Upper lobe of right lung (tissue), 1 donor: ENCODE measurements around the gene OTUD7B. TPM values are rescaled to one million over a fixed set of nuclear protein-coding genes. Genes with fewer than 3 reads are reported as not detected.
"Not testable (repeated sequence)": the region's sequence is repeated elsewhere in the genome, so short reads cannot be mapped to it uniquely, and the experiment has no call there.

Experiments
- ATAC-seq: fragments of 200-7000 bp; cut with Tn5 transposase; one replicate; pipeline ENCODE4 v1.9.1; 2020; ENCODE audit warnings: mild to moderate bottlenecking, moderate library complexity
- DNase-seq: peaks from one replicate; pipeline ENCODE4 v3.0.0-alpha.2; 2020
- H3K27ac ChIP-seq: fragments of 200-600 bp; one replicate; pipeline ENCODE4 v1.8.0; 2022
- H3K27me3 ChIP-seq: fragments of 200-600 bp; one replicate; pipeline ENCODE4 v1.8.0; 2022; ENCODE audit warnings: mild to moderate bottlenecking
- H3K36me3 ChIP-seq: fragments of 200-600 bp; one replicate; pipeline ENCODE4 v1.8.0; 2022
- H3K4me1 ChIP-seq: fragments of 200-600 bp; one replicate; pipeline ENCODE4 v1.8.0; 2022
- H3K4me3 ChIP-seq: fragments of 200-600 bp; one replicate; pipeline ENCODE4 v1.8.0; 2022; ENCODE audit warnings: mild to moderate bottlenecking
- H3K9me3 ChIP-seq: fragments of 200-600 bp; one replicate; pipeline ENCODE4 v1.8.0; 2022
- intact Hi-C: fragments of 100-400 bp; cut with DNase I; formaldehyde crosslinking; loops from one replicate; pipeline ENCODE4 v1.11.0; 2022
- total RNA-seq: library from RNA; stranded (reverse); fragmentation: NEBNext Ultra II Directional; extraction: Animal tissue kit (Norgen Biotek cat#: 25700); gene quantifications from one replicate; pipeline ENCODE4 v1.2.1, GENCODE V29; 2021
- TF ChIP-seq, protein P1 (sequence below): fragments of 200-600 bp; IDR thresholded peaks from one replicate; pipeline ENCODE4 v1.8.0; 2022; ENCODE audit warnings: antibody characterized with exemption
- donor health status: DM: no; HTN: yes; CAD: no; lungs with severe emphysema.

The OTUD7B gene
- total RNA-seq, 1 donor from 2014 or later, result 35.3 TPM

DNA sequence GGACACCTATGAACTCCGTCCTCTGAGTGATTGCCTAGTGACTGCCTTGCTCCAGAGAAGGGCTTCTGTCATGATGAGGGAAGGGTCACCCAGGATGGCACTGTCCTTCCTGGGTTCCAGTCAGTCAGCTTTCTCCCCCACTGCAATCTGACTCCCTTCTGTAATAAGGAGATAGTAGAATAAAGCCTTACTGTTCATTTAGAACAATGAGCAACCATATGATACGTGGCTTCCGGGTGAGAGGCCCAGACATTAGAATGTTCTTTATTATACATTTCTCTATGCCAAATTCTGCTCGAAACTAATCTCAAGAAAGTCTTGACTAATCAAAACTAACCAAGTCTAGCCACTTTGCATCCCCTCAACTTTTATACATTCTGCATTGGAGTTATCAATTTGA is 65.3 kb downstream of the OTUD7B start:
- Histone ChIP-seq H3K36me3 (peaks cover 63% of the 10 kb centered on the region), H3K27me3 (no peaks in the 10 kb centered on the region), H3K9me3 (no peaks in the 10 kb centered on the region), H3K4me1 (no peaks in the 10 kb centered on the region), H3K4me3 (no peak overlapping the region), H3K27ac (no peak overlapping the region)
- TF ChIP-seq, protein P1, sequence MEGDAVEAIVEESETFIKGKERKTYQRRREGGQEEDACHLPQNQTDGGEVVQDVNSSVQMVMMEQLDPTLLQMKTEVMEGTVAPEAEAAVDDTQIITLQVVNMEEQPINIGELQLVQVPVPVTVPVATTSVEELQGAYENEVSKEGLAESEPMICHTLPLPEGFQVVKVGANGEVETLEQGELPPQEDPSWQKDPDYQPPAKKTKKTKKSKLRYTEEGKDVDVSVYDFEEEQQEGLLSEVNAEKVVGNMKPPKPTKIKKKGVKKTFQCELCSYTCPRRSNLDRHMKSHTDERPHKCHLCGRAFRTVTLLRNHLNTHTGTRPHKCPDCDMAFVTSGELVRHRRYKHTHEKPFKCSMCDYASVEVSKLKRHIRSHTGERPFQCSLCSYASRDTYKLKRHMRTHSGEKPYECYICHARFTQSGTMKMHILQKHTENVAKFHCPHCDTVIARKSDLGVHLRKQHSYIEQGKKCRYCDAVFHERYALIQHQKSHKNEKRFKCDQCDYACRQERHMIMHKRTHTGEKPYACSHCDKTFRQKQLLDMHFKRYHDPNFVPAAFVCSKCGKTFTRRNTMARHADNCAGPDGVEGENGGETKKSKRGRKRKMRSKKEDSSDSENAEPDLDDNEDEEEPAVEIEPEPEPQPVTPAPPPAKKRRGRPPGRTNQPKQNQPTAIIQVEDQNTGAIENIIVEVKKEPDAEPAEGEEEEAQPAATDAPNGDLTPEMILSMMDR, result no peak
- no peak for DNase-seq
- intact Hi-C loops, result no loop called here
- ATAC-seq, result no peak

- no peak overlapping the region for H3K4me3 ChIP-seq
- H3K4me1 ChIP-seq, result peaks cover 16% of the 10 kb centered on the region
- no peaks in the 10 kb centered on the region for H3K9me3 ChIP-seq
- no peaks in the 10 kb centered on the region for H3K27me3 ChIP-seq
- intact Hi-C loops, result no loop called here
- H3K27ac ChIP-seq, result peak overlapping the region; percentile 24
- TF ChIP-seq, protein P1, result no peak
- DNase-seq (no peak), ATAC-seq (no peak)
- H3K36me3 ChIP-seq, result peaks cover 40% of the 10 kb centered on the region
These were observed 67.6 kb downstream of the OTUD7B start for GRCh38 chr1:149942885-149943284.

GRCh38 chr1:149942207-149942606 is 68.3 kb downstream of the OTUD7B start:
- H3K4me3 ChIP-seq, result no peak overlapping the region
- no peaks in the 10 kb centered on the region for H3K27me3 ChIP-seq
- DNase-seq (no peak), ATAC-seq (peak; percentile 54)
- H3K36me3 ChIP-seq, result peaks cover 35% of the 10 kb centered on the region
- intact Hi-C loops, result no loop called here
- H3K9me3 ChIP-seq, result no peaks in the 10 kb centered on the region
- no peak overlapping the region for H3K27ac ChIP-seq
- H3K4me1 ChIP-seq, result peaks cover 17% of the 10 kb centered on the region
- TF ChIP-seq, protein P1, result peak; percentile 34

DNA sequence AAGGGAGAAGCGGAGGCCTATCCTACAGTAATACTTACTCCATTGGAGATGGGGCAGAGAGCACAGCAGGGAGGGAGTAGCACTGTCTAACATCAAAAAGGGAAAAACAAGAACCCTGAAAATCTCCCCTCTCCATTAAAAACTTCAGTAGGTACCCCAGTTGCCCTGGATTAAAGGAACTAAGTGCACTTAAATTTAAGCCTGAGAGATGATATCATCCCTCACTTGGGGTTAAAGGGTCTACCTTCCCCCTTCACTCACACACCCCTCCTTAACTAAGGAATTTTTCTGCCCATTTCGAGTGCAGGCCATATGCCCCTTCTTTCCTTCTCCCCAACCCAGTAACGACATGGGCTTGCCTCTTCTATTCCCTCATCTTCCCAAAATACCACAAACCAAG is 70.1 kb downstream of the OTUD7B start:
- H3K27me3 ChIP-seq, result no peaks in the 10 kb centered on the region
- ATAC-seq, result no peak
- intact Hi-C loops, result no loop called here
- H3K4me3 ChIP-seq, result no peak overlapping the region
- DNase-seq, result no peak
- no peak overlapping the region for H3K27ac ChIP-seq
- peaks cover 17% of the 10 kb centered on the region for H3K36me3 ChIP-seq
- TF ChIP-seq, protein P1, result no peak
- peaks cover 23% of the 10 kb centered on the region for H3K4me1 ChIP-seq
- H3K9me3 ChIP-seq, result no peaks in the 10 kb centered on the region

- H3K27ac ChIP-seq, result peak overlapping the region; percentile 67
- peaks cover 23% of the 10 kb centered on the region for H3K4me1 ChIP-seq
- H3K36me3 ChIP-seq, H3K27me3 ChIP-seq, DNase-seq, H3K9me3 ChIP-seq, ATAC-seq, intact Hi-C loops: not testable (repeated sequence)
- H3K4me3 ChIP-seq, result peak overlapping the region; percentile 2
These were observed 71.9 kb downstream of the OTUD7B start for GRCh38 chr1:149938668-149939003.

DNA sequence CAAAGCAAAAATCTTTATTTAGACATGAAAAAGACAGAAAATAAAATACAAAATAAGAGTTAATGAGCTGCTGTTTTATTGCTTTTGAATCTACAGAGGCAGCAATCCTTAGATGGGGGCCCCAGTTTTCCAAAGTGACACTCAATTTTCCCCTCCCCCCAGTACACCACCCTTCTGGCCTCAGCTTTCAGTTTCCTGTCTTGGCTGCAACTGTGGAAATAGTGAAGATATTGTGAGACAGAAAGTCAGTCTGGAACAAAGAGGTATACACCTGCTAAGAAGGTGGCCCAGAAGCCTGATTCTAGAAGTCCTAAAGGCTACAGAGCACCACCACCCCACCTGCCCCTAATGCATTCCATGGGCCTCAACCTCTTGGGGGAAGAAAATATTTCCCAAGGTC is 72.8 kb downstream of the OTUD7B start:
- Histone ChIP-seq H3K4me1 (peaks cover 23% of the 10 kb centered on the region), H3K9me3 (no peaks in the 10 kb centered on the region), H3K27me3 (no peaks in the 10 kb centered on the region), H3K4me3 (no peak overlapping the region), H3K36me3 (no peaks in the 10 kb centered on the region), H3K27ac (no peak overlapping the region)
- intact Hi-C loops, result no loop called here
- ATAC-seq, result no peak
- no peak for DNase-seq
- TF ChIP-seq, protein P1, result no peak
